HEK293 (cell line): ENCODE results near the gene EME1.
A peak's percentile ranks its signal among the peaks of the same experiment; 100 is the strongest.

Experiments used
- CTCF ChIA-PET: fragments of 350-600 bp; formaldehyde crosslinking; extraction: SDS; loops from one replicate; lab custom pipeline; 2021; ENCODE audit warnings: antibody characterized with exemption; lab: Yijun Ruan, JAX
- POLR2A ChIA-PET: fragments of 300-600 bp; formaldehyde crosslinking; extraction: SDS; loops from one replicate; lab custom pipeline; 2020; ENCODE audit warnings: antibody characterized with exemption, inconsistent platforms; lab: Yijun Ruan, JAX
- H3K27ac ChIP-seq: fragments of 200-500 bp; sonication (Bioruptor generic); 2 replicates; pipeline ENCODE4 v1.5.1; 2014; ENCODE audit warnings: low read depth, low read length, control low read depth, inconsistent platforms; ENCODE audit errors: extremely low read depth
- H3K36me3 ChIP-seq, 2 experiments: fragments of 200-500 bp in 1 of 2; sonication (Bioruptor generic) in 1 of 2; 1 replicate in 1 of 2; 2 replicates in 1 of 2; pipeline ENCODE4 v1.5.1; 2014 to 2017; ENCODE audit warnings: inconsistent platforms in 2 of 2, low read length in 2 of 2; ENCODE audit not compliant: control insufficient read depth in 2 of 2, insufficient read depth in 1 of 2
- H3K4me1 ChIP-seq: fragments of 200-500 bp; sonication (Bioruptor generic); 2 replicates; pipeline ENCODE4 v1.5.1; 2014; ENCODE audit warnings: mild to moderate bottlenecking, low read length, inconsistent platforms; ENCODE audit not compliant: control insufficient read depth, insufficient read depth
- H3K4me3 ChIP-seq: 2 replicates; pipeline ENCODE4 v1.5.1; 2011; ENCODE audit warnings: low read depth, mild to moderate bottlenecking, control low read depth, low read length, moderate library complexity
- H3K9me3 ChIP-seq: fragments of 200-500 bp; sonication (Bioruptor generic); 2 replicates; pipeline ENCODE4 v1.5.1; 2014; ENCODE audit warnings: low read depth, low read length, inconsistent platforms; ENCODE audit not compliant: control insufficient read depth, insufficient read depth
- ELK4 ChIP-seq: IDR thresholded peaks from 2 replicates; pipeline ENCODE4 v1.6.1; 2011; ENCODE audit warnings: mild to moderate bottlenecking, low read depth, low read length, borderline replicate concordance
- KLF7 ChIP-seq: fragments of 450-650 bp; formaldehyde crosslinking; IDR thresholded peaks from 2 replicates; pipeline ENCODE4 v1.5.1; 2016; ENCODE audit warnings: missing biosample characterization, missing genetic modification characterization, borderline replicate concordance
- KLF9 ChIP-seq: fragments of 450-650 bp; formaldehyde crosslinking; IDR thresholded peaks from 2 replicates; pipeline ENCODE4 v1.5.1; 2016; ENCODE audit warnings: missing biosample characterization, missing genetic modification characterization, low read depth
- OSR2 ChIP-seq: fragments of 450-650 bp; formaldehyde crosslinking; IDR thresholded peaks from 2 replicates; pipeline ENCODE4 v1.5.1; 2016; ENCODE audit warnings: missing biosample characterization, missing genetic modification characterization
- ZFP69B ChIP-seq: fragments of 450-650 bp; formaldehyde crosslinking; IDR thresholded peaks from 2 replicates; pipeline ENCODE4 v1.5.1; 2016; ENCODE audit warnings: missing biosample characterization, missing genetic modification characterization
- ZNF19 ChIP-seq: fragments of 450-650 bp; formaldehyde crosslinking; IDR thresholded peaks from 2 replicates; pipeline ENCODE4; 2016; ENCODE audit warnings: missing biosample characterization, missing genetic modification characterization, low read depth
- ZNF23 ChIP-seq: fragments of 450-650 bp; formaldehyde crosslinking; IDR thresholded peaks from 2 replicates; pipeline ENCODE4 v1.5.1; 2016; ENCODE audit warnings: missing biosample characterization, missing genetic modification characterization, borderline replicate concordance
- ZNF26 ChIP-seq: fragments of 450-650 bp; formaldehyde crosslinking; IDR thresholded peaks from 2 replicates; pipeline ENCODE4 v1.5.1; 2016; ENCODE audit warnings: missing biosample characterization, missing genetic modification characterization
- ZNF292 ChIP-seq: fragments of 450-650 bp; formaldehyde crosslinking; IDR thresholded peaks from 2 replicates; pipeline ENCODE4 v1.5.1; 2016; ENCODE audit warnings: low read depth, missing biosample characterization, missing genetic modification characterization, borderline replicate concordance
- ZNF391 ChIP-seq: fragments of 450-650 bp; formaldehyde crosslinking; IDR thresholded peaks from 2 replicates; pipeline ENCODE4 v1.5.1; 2016; ENCODE audit warnings: low read depth, missing biosample characterization, missing genetic modification characterization, borderline replicate concordance
- ZNF518A ChIP-seq: fragments of 450-650 bp; formaldehyde crosslinking; conservative IDR thresholded peaks from 2 replicates; pipeline ENCODE4 v1.5.1; 2016; ENCODE audit warnings: low read depth, missing biosample characterization, missing genetic modification characterization
- ZNF600 ChIP-seq: fragments of 450-650 bp; formaldehyde crosslinking; IDR thresholded peaks from 2 replicates; pipeline ENCODE4 v1.5.1; 2016; ENCODE audit warnings: missing biosample characterization, missing genetic modification characterization
- ZNF624 ChIP-seq: fragments of 450-650 bp; formaldehyde crosslinking; IDR thresholded peaks from 2 replicates; pipeline ENCODE4 v1.5.1; 2017; ENCODE audit warnings: missing biosample characterization, missing genetic modification characterization
- ZNF626 ChIP-seq: fragments of 450-650 bp; sonication (Bioruptor Pico); formaldehyde crosslinking; IDR thresholded peaks from 2 replicates; pipeline ENCODE4 v1.5.1; 2018; ENCODE audit warnings: missing biosample characterization, missing genetic modification characterization, inconsistent platforms
- ZNF658 ChIP-seq: fragments of 450-650 bp; formaldehyde crosslinking; IDR thresholded peaks from 2 replicates; pipeline ENCODE4; 2016; ENCODE audit warnings: missing biosample characterization, missing genetic modification characterization
- ZNF747 ChIP-seq: fragments of 450-650 bp; formaldehyde crosslinking; IDR thresholded peaks from 2 replicates; pipeline ENCODE4 v1.5.1; 2016; ENCODE audit warnings: missing biosample characterization, missing genetic modification characterization

Gene EME1

DNA sequence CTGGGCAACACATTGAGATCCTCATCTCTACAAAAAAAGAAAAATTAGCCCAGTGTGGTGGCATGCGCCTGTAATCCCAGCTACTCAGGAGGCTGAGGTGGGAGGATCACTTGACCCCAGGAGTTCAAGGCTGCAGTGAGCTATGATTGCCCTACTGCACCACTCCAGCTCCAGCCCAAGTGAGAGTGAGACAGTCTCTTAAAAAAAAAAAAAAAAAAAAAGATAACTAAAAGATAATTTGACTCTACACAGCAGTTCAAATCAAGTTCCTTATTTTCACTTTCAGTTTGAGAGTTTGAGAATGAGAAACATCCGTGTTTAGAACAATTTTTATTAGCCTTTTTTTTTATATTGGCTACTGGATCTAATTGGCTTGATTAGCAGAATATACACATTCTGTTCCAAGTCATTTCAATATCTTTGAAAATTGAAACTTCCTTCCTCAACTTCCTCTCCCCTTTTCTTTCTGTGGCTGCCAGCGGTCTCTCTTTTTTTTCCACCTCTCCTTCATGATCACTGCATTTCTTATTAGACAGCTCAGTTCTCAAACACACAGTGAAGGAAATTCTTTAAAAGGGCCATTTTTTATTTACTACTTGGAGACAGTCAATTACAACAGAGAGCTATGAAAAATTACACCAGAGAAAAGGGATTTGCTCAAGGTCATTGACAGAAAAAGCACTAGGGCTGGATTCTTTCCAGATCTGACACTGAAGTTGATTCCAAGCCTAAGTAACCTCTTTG, 48.5 kb downstream of the EME1 start:
- Histone ChIP-seq H3K27ac (no peak overlapping the region), H3K4me1 (0 out of 2 replicates have a peak, but pooled peaks cover 3% of the 10 kb centered on the region), H3K36me3 (no peaks in the 10 kb centered on the region), H3K4me3 (no peak overlapping the region), H3K9me3 (no peaks in the 10 kb centered on the region)
- TF ChIP-seq ZNF624: no peak
- TF ChIP-seq ZNF292 (tag by site-specific recombination): no peak
- TF ChIP-seq ZNF26 (tag by site-specific recombination): no peak
- TF ChIP-seq OSR2 (tag by site-specific recombination): no peak
- POLR2A ChIA-PET: interaction anchor here (0.5 to 1.2 kb wide), 3 partner anchors 20 to 580 kb away, joined by 3 to 5 read pairs (median 4); no protein-coding TSS in a partner anchor
- CTCF ChIA-PET: interaction anchor here (0.6 to 3.1 kb wide), 3 partner anchors 24 to 295 kb away, joined by 3 to 24 read pairs (median 3); partner anchors contain the start of gene LRRC59

- Histone ChIP-seq H3K4me1 (peaks cover 10% of the 10 kb centered on the region; the same call in 1 of the 2 replicates), H3K9me3 (no peaks in the 10 kb centered on the region), H3K4me3 (no peak overlapping the region), H3K36me3 (no peaks in the 10 kb centered on the region), H3K27ac (no peak overlapping the region)
- TF ChIP-seq ZNF518A (tag by site-specific recombination) (no peak), KLF7 (tag by site-specific recombination) (no peak), KLF9 (tag by site-specific recombination) (no peak), ZNF19 (tag by site-specific recombination) (no peak), ELK4 (no peak), ZNF626 (no peak), ZNF747 (tag by site-specific recombination) (no peak)
- ChIA-PET CTCF (interaction anchor here (3.1 kb wide), 1 partner anchor 26 kb away, joined by 24 read pairs; the partner anchor contains the start of gene LRRC59), POLR2A (no interaction called here)
These were observed 49.7 kb downstream of the EME1 start for GRCh38 chr17:50422738-50423137.

DNA sequence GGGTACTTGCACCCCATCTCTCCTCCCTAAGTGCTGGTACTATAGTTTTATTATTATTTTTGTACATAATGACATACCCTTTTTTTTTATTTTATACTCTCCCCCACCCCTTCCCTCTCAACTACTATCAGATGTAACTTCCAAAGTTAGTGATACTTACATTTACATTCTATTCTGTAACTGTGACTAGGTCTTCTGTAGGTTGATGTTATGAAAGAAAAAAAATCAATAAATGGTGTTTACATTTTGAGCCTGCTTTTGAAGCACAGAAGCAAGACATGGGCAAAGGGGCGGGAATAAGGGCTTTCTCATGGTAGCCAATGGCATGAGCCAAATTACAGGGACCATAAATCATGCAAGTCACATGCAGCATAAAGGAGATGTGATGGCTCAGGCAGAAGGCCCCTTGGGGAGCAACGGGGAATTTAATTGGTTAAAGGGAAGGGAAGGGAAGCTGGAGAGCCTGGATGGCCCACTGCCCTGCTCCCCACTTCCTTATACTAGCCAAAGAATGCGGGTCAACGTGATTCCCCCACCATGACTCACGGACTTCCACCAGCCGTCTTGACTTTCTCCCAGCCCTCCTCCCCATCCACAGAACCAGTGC, 50.6 kb downstream of the EME1 start:
- CTCF ChIA-PET: interaction anchor here (1.0 kb wide), 1 partner anchor 55 kb away, joined by 3 read pairs; no protein-coding TSS in a partner anchor
- TF ChIP-seq ZFP69B (tag by site-specific recombination) (no peak), ZNF600 (tag by site-specific recombination) (0 out of 2 replicates have a peak, but pooled peaks have one; percentile 13), ZNF658 (tag by site-specific recombination) (no peak), ZNF518A (tag by site-specific recombination) (no peak), ZNF391 (tag by site-specific recombination) (no peak), ZNF23 (tag by site-specific recombination) (no peak)

More for the DNA sequence above, 50.6 kb downstream of the EME1 start:
- Histone ChIP-seq H3K27ac (no peak overlapping the region), H3K4me3 (no peak overlapping the region), H3K4me1 (peaks cover 10% of the 10 kb centered on the region; the same call in 1 of the 2 replicates), H3K36me3 (no peaks in the 10 kb centered on the region), H3K9me3 (no peaks in the 10 kb centered on the region)
- POLR2A ChIA-PET: no interaction called here
